Measurements from ENCODE around the gene DOCK1.

The DOCK1 gene

GRCh38 chr10:127150136-127150535, 244.9 kb downstream of the DOCK1 start:
- no peaks in the 10 kb centered on the region for H3K27me3 ChIP-seq (ENCODE audit: insufficient read depth, low read length, poor library complexity, severe bottlenecking)
- H3K4me2 ChIP-seq (ENCODE audit: low read depth, low read length, poor library complexity, severe bottlenecking): no peak overlapping the region
- no peak overlapping the region for H3K9ac ChIP-seq (ENCODE audit: low read depth, low read length, poor library complexity, severe bottlenecking)
- no peaks in the 10 kb centered on the region for H3K36me3 ChIP-seq (ENCODE audit: insufficient read depth, low read length)
- H2AFZ ChIP-seq (ENCODE audit: low read length): no peak overlapping the region
- no peaks in the 10 kb centered on the region for H4K20me1 ChIP-seq (ENCODE audit: insufficient read depth, low read length, poor library complexity, severe bottlenecking)
- no peak for TF ChIP-seq EZH2phosphoT487 (IDR thresholded peaks at IDR 0.05; ENCODE audit: borderline replicate concordance)
- TF ChIP-seq, protein P1, sequence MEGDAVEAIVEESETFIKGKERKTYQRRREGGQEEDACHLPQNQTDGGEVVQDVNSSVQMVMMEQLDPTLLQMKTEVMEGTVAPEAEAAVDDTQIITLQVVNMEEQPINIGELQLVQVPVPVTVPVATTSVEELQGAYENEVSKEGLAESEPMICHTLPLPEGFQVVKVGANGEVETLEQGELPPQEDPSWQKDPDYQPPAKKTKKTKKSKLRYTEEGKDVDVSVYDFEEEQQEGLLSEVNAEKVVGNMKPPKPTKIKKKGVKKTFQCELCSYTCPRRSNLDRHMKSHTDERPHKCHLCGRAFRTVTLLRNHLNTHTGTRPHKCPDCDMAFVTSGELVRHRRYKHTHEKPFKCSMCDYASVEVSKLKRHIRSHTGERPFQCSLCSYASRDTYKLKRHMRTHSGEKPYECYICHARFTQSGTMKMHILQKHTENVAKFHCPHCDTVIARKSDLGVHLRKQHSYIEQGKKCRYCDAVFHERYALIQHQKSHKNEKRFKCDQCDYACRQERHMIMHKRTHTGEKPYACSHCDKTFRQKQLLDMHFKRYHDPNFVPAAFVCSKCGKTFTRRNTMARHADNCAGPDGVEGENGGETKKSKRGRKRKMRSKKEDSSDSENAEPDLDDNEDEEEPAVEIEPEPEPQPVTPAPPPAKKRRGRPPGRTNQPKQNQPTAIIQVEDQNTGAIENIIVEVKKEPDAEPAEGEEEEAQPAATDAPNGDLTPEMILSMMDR (conservative IDR thresholded peaks at IDR 0.05; ENCODE audit: low read length): no peak
- no peaks in the 10 kb centered on the region for H3K9me2 ChIP-seq (replicated peaks; ENCODE audit: low read depth, low read length)
- H3K4me1 ChIP-seq (ENCODE audit: insufficient read depth, low read length, poor library complexity, severe bottlenecking): no peaks in the 10 kb centered on the region
- H3K9me3 ChIP-seq (ENCODE audit: insufficient read depth, low read depth, low read length): peaks cover 11% of the 10 kb centered on the region; the same call in 1 of the 2 replicates
- H3K79me2 ChIP-seq (ENCODE audit: insufficient read depth, low read length): no peaks in the 10 kb centered on the region
- no peak overlapping the region for H3K4me3 ChIP-seq (ENCODE audit: low read length, poor library complexity, severe bottlenecking)
- no peaks in the 10 kb centered on the region for H3F3A ChIP-seq (ENCODE audit: low read depth)

DNA sequence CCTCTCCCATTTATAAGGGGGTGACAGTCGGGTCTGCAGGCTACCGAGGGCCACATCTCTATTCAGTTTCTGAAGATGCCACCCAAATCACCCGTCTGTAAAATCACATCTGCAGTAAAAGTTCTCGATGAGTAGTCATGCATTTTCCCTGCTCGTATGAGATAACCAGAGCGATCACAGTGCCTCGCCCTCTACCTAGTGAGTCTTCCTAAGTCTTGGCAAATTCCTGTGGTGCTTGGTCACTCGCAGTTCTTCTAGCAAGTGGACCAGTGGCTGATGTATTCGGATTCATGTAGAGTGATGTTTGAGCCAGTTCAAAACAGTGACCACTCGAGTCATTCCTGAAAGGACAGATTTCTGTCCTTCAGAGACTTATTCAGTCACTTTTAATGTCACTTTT, 246.3 kb downstream of the DOCK1 start:
- H3K9ac ChIP-seq (ENCODE audit: low read depth, low read length, poor library complexity, severe bottlenecking): no peak overlapping the region
- H3K4me3 ChIP-seq (ENCODE audit: low read length, poor library complexity, severe bottlenecking): no peak overlapping the region
- TF ChIP-seq, protein P1 (conservative IDR thresholded peaks at IDR 0.05; ENCODE audit: low read length): no peak
- TF ChIP-seq EZH2phosphoT487 (IDR thresholded peaks at IDR 0.05; ENCODE audit: borderline replicate concordance): no peak
- H2AFZ ChIP-seq (ENCODE audit: low read length): no peak overlapping the region
- H3K79me2 ChIP-seq (ENCODE audit: insufficient read depth, low read length): no peaks in the 10 kb centered on the region
- H3K36me3 ChIP-seq (ENCODE audit: insufficient read depth, low read length): no peaks in the 10 kb centered on the region
- 0 out of 2 replicates have a peak, but pooled peaks cover 6% of the 10 kb centered on the region for H3K9me3 ChIP-seq (ENCODE audit: insufficient read depth, low read depth, low read length)
- no peaks in the 10 kb centered on the region for H3K27me3 ChIP-seq (ENCODE audit: insufficient read depth, low read length, poor library complexity, severe bottlenecking)
- H3K9me2 ChIP-seq (replicated peaks; ENCODE audit: low read depth, low read length): no peaks in the 10 kb centered on the region
- no peaks in the 10 kb centered on the region for H3F3A ChIP-seq (ENCODE audit: low read depth)
- no peaks in the 10 kb centered on the region for H4K20me1 ChIP-seq (ENCODE audit: insufficient read depth, low read length, poor library complexity, severe bottlenecking)
- no peaks in the 10 kb centered on the region for H3K4me1 ChIP-seq (ENCODE audit: insufficient read depth, low read length, poor library complexity, severe bottlenecking)
- no peak overlapping the region for H3K4me2 ChIP-seq (ENCODE audit: low read depth, low read length, poor library complexity, severe bottlenecking)

DNA sequence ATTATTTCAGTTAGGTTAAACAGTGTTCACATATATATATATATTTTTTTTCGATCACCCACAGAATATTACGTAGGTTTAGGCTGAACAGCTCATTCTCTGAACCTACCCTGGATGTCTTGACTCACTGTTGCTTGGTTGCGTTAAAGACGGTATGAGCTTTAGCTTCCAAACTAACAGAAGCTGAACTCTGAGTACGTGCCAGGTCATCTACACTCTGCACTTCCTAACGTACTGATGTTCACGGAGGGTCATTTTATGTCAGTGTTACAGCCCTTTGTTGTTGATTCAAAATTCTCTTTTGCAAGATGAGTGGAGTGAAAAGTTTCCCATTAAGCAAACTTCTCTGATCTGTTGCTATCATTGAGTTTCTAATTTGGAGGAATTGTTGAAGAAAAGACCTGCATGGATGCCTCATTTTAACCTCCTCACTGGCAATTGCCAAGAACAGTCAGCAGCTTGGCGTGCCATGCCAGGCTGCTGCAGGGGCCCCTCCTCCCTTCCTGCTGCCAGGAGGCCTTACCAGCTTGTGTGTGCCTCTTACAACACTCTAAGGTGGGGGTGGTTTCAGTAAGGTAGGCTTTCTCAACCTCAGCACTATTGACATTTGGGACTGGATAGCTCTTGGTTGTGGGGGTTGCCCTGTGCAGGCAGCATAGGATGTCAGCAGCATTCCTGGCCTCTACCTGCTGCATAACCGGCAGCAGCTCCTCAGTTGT, 246.9 kb downstream of the DOCK1 start:
- Histone ChIP-seq H3F3A (ENCODE audit: low read depth) (no peaks in the 10 kb centered on the region), H3K27me3 (ENCODE audit: insufficient read depth, low read length, poor library complexity, severe bottlenecking) (no peaks in the 10 kb centered on the region), H3K4me2 (ENCODE audit: low read depth, low read length, poor library complexity, severe bottlenecking) (no peak overlapping the region), H3K9ac (ENCODE audit: low read depth, low read length, poor library complexity, severe bottlenecking) (no peak overlapping the region), H4K20me1 (ENCODE audit: insufficient read depth, low read length, poor library complexity, severe bottlenecking) (no peaks in the 10 kb centered on the region), H3K79me2 (ENCODE audit: insufficient read depth, low read length) (no peaks in the 10 kb centered on the region), H3K4me1 (ENCODE audit: insufficient read depth, low read length, poor library complexity, severe bottlenecking) (no peaks in the 10 kb centered on the region), H3K36me3 (ENCODE audit: insufficient read depth, low read length) (no peaks in the 10 kb centered on the region), H3K9me2 (replicated peaks; ENCODE audit: low read depth, low read length) (no peaks in the 10 kb centered on the region), H3K4me3 (ENCODE audit: low read length, poor library complexity, severe bottlenecking) (no peak overlapping the region), H2AFZ (ENCODE audit: low read length) (no peak overlapping the region), H3K9me3 (ENCODE audit: insufficient read depth, low read depth, low read length) (0 out of 2 replicates have a peak, but pooled peaks cover 6% of the 10 kb centered on the region)
- TF ChIP-seq EZH2phosphoT487 (IDR thresholded peaks at IDR 0.05; ENCODE audit: borderline replicate concordance): no peak
- TF ChIP-seq, protein P1 (conservative IDR thresholded peaks at IDR 0.05; ENCODE audit: low read length): no peak
